Measurements from ENCODE around the gene DENND11.

DNA sequence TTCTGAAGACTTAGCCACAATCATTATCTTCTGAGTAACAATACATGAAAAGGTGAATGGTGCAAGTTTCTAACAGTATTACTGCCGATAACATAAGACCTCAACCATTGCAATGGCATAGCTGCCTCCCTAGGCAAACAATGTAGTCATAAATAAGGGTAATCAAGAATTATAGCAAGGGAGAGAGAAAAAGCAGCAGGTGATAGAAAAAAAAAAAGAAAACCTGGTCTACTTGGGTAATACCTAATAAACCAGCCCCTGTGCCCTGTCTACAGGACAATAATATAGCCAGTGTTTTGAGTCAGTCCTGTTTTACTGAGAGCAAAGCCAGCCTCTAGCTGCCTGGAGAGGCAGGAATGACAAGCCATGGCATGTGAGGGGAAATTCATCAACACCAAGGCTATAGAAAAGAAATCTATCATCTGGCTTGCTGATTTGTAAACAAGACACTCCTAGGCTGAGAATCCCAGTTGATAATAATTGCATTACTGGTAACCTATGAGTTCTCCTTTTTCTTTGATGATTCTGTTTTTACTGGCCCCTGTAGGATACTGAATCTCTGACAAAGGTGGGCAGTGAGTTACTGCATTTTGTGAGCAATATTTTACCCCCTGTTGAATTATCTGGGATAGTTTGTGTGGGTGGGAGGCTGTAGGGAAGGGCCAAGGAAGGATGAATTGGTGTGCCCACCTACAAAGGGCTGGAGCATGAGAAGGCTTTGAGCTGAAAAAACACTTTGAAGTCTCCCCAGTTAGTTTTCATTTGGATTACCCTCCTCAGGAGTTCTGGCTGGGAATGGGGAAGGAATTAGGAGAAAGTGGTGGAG is 4.5 kb upstream of the DENND11 start:
- TF ChIP-seq, protein P1, sequence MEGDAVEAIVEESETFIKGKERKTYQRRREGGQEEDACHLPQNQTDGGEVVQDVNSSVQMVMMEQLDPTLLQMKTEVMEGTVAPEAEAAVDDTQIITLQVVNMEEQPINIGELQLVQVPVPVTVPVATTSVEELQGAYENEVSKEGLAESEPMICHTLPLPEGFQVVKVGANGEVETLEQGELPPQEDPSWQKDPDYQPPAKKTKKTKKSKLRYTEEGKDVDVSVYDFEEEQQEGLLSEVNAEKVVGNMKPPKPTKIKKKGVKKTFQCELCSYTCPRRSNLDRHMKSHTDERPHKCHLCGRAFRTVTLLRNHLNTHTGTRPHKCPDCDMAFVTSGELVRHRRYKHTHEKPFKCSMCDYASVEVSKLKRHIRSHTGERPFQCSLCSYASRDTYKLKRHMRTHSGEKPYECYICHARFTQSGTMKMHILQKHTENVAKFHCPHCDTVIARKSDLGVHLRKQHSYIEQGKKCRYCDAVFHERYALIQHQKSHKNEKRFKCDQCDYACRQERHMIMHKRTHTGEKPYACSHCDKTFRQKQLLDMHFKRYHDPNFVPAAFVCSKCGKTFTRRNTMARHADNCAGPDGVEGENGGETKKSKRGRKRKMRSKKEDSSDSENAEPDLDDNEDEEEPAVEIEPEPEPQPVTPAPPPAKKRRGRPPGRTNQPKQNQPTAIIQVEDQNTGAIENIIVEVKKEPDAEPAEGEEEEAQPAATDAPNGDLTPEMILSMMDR (IDR thresholded peaks at IDR 0.05) = no peak
- no peak for TF ChIP-seq POLR2A (IDR thresholded peaks at IDR 0.05)

All from breast epithelium (tissue), 3 donors.